Neural cell (in vitro differentiated cells): ENCODE results near the gene RAD51B.

Experiments
- CTCF ChIP-seq: fragments of 450-650 bp; IDR thresholded peaks from 2 replicates; pipeline ENCODE4 v1.5.1; 2014; ENCODE audit warnings: antibody characterized with exemption, mild to moderate bottlenecking, moderate library complexity; ENCODE audit not compliant: poor library complexity, severe bottlenecking
- EP300 ChIP-seq: fragments of 450-650 bp; conservative IDR thresholded peaks from 2 replicates; pipeline ENCODE4 v1.6.1; 2014; ENCODE audit warnings: antibody characterized with exemption, mild to moderate bottlenecking, moderate library complexity; ENCODE audit not compliant: poor library complexity, severe bottlenecking
- EZH2 ChIP-seq: fragments of 200-600, 300-800 bp; shearing (Covaris generic), sonication (generic); IDR thresholded peaks from 2 replicates; pipeline ENCODE4 v1.6.1; 2014; ENCODE audit warnings: antibody characterized with exemption, low read length, borderline replicate concordance, mild to moderate bottlenecking; ENCODE audit not compliant: insufficient read depth, poor library complexity, severe bottlenecking
- POLR2AphosphoS5 ChIP-seq: IDR thresholded peaks from 2 replicates; pipeline ENCODE4 v1.6.1; 2012
- TAF1 ChIP-seq: IDR thresholded peaks from 2 replicates; pipeline ENCODE4 v1.6.1; 2012; ENCODE audit warnings: low read depth

- TF ChIP-seq CTCF (no peak), EZH2 (no peak), TAF1 (no peak), POLR2AphosphoS5 (no peak), EP300 (no peak)
These were observed 744.7 kb downstream of the RAD51B start for GRCh38 chr14:68564191-68564825.
